ACC112 (cell line): ENCODE results near the gene FMO4.
"Not testable (repeated sequence)": the region's sequence is repeated elsewhere in the genome, so short reads cannot be mapped to it uniquely, and the experiment has no call there.

Experiments used
- H2AFZ ChIP-seq: fragments of 200-600 bp; sonication (generic); one replicate; pipeline ENCODE4 v1.6.0; 2017; ENCODE audit warnings: antibody characterized with exemption, low read length; ENCODE audit not compliant: unreplicated experiment
- H3K27ac ChIP-seq: fragments of 200-600 bp; sonication (generic); 2 replicates; pipeline ENCODE4 v1.5.1; 2014; ENCODE audit warnings: low read depth, mild to moderate bottlenecking, antibody characterized with exemption, low read length, moderate library complexity
- H3K27me3 ChIP-seq: fragments of 200-600 bp; sonication (generic); 2 replicates; pipeline ENCODE4 v1.6.1; 2014; ENCODE audit warnings: mild to moderate bottlenecking, antibody characterized with exemption, low read length, moderate library complexity, mixed read lengths; ENCODE audit not compliant: insufficient read depth
- H3K36me3 ChIP-seq: fragments of 200-600 bp; sonication (generic); 2 replicates; pipeline ENCODE4 v1.6.1; 2016; ENCODE audit warnings: mild to moderate bottlenecking, antibody characterized with exemption, low read length, moderate library complexity, mixed read lengths; ENCODE audit not compliant: insufficient read depth
- H3K4me1 ChIP-seq: fragments of 200-600 bp; sonication (generic); one replicate; pipeline ENCODE4 v1.6.1; 2016; ENCODE audit warnings: low read length, mixed read lengths; ENCODE audit not compliant: insufficient read depth, unreplicated experiment, control insufficient read depth
- H3K4me3 ChIP-seq: fragments of 200-600 bp; sonication (generic); 2 replicates; pipeline ENCODE4 v1.5.1; 2014; ENCODE audit warnings: mild to moderate bottlenecking, low read depth, low read length
- H3K79me2 ChIP-seq: fragments of 200-600 bp; sonication (generic); one replicate; pipeline ENCODE4 v1.6.0; 2016; ENCODE audit warnings: low read length; ENCODE audit not compliant: control insufficient read depth, unreplicated experiment, insufficient read depth

The FMO4 gene

GRCh38 chr1:171384496-171384895, 70.5 kb downstream of the FMO4 start:
- peaks cover 6% of the 10 kb centered on the region for H3K27me3 ChIP-seq
- no peak overlapping the region for H3K27ac ChIP-seq
- no peak overlapping the region for H3K4me3 ChIP-seq
- no peak overlapping the region for H2AFZ ChIP-seq
- H3K4me1 ChIP-seq = no peaks in the 10 kb centered on the region
- H3K79me2 ChIP-seq = no peaks in the 10 kb centered on the region
- H3K36me3 ChIP-seq = no peaks in the 10 kb centered on the region

- H3K4me1 ChIP-seq = no peaks in the 10 kb centered on the region
Measured at GRCh38 chr1:171389171-171389570, 75.2 kb downstream of the FMO4 start.

DNA sequence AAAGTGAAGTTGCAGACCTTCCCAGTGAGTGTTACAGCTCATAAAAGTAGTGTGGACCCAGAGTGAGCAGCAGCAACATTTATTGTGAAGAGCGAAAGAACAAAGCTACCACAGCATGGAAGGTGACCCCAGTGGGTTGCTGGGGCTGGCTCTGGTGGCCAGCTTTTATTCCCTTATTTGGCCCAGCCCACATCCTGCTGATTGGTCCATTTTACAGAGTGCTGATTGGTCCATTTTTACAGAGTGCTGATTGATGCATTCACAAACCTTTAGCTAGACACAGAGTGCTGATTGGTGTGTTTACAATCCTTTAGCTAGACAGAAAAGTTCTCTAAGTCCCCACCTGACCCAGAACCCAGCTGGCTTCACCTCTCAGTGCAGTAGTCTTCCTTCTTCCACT, 76.8 kb downstream of the FMO4 start:
- H3K79me2 ChIP-seq, H3K4me1 ChIP-seq, H3K36me3 ChIP-seq, H3K27ac ChIP-seq, H3K27me3 ChIP-seq, H2AFZ ChIP-seq, H3K4me3 ChIP-seq: not testable (repeated sequence)

More at GRCh38 chr1:171389171-171389570, 75.2 kb downstream of the FMO4 start:
- Histone ChIP-seq H3K4me3 (no peak overlapping the region), H3K79me2 (no peaks in the 10 kb centered on the region), H3K27ac (no peak overlapping the region), H2AFZ (no peak overlapping the region), H3K27me3 (peaks cover 6% of the 10 kb centered on the region), H3K36me3 (no peaks in the 10 kb centered on the region)
